GM23248 (cell line): ENCODE data around the gene NRCAM. TPM values are rescaled to one million over a fixed set of nuclear protein-coding genes. Genes with fewer than 3 reads are reported as not detected.

ENCODE experiments used
- DNase-seq: peaks from one replicate; pipeline ENCODE4 v3.0.0-alpha.2; 2015
- H2AFZ ChIP-seq: fragments of 200-600 bp; sonication (generic); 2 replicates; pipeline ENCODE4 v1.6.1; 2016; ENCODE audit warnings: antibody characterized with exemption
- H3F3A ChIP-seq: fragments of 200-600 bp; sonication (generic); 2 replicates; pipeline ENCODE4 v1.6.1; 2016; ENCODE audit warnings: mild to moderate bottlenecking, antibody characterized with exemption, mixed run types; ENCODE audit not compliant: insufficient read depth
- H3K27ac ChIP-seq: fragments of 200-600 bp; sonication (generic); 2 replicates; pipeline ENCODE4 v1.5.1; 2016; ENCODE audit warnings: mild to moderate bottlenecking
- H3K27me3 ChIP-seq: fragments of 200-600 bp; sonication (generic); replicated peaks from 2 replicates; pipeline ENCODE4 v1.6.1; 2016; ENCODE audit warnings: mild to moderate bottlenecking; ENCODE audit not compliant: insufficient read depth
- H3K36me3 ChIP-seq: fragments of 200-600 bp; sonication (generic); 2 replicates; pipeline ENCODE4 v1.6.1; 2016; ENCODE audit warnings: low read depth, mild to moderate bottlenecking
- H3K4me1 ChIP-seq: fragments of 200-600 bp; sonication (generic); 2 replicates; pipeline ENCODE4 v1.6.1; 2016; ENCODE audit warnings: mild to moderate bottlenecking; ENCODE audit not compliant: insufficient read depth
- H3K4me2 ChIP-seq: fragments of 200-600 bp; sonication (generic); one replicate; pipeline ENCODE4 v1.6.1; 2016; ENCODE audit warnings: mild to moderate bottlenecking; ENCODE audit not compliant: unreplicated experiment
- H3K4me3 ChIP-seq: fragments of 200-600 bp; sonication (generic); 2 replicates; pipeline ENCODE4 v1.5.1; 2016; ENCODE audit warnings: mild to moderate bottlenecking
- H3K79me2 ChIP-seq: fragments of 200-600 bp; sonication (generic); 2 replicates; pipeline ENCODE4 v1.6.1; 2016; ENCODE audit warnings: mild to moderate bottlenecking; ENCODE audit not compliant: insufficient read depth
- H3K9ac ChIP-seq: fragments of 200-600 bp; sonication (generic); 2 replicates; pipeline ENCODE4 v1.6.1; 2016; ENCODE audit warnings: mild to moderate bottlenecking
- H3K9me2 ChIP-seq: fragments of 200-600 bp; sonication (generic); 2 replicates; pipeline ENCODE4 v1.6.1; 2016; ENCODE audit warnings: mixed run types, mild to moderate bottlenecking, moderate library complexity; ENCODE audit not compliant: insufficient read depth
- H3K9me3 ChIP-seq: fragments of 200-600 bp; sonication (generic); one replicate; pipeline ENCODE4 v1.6.1; 2017; ENCODE audit warnings: low read depth
- H4K20me1 ChIP-seq: fragments of 200-600 bp; sonication (generic); 2 replicates; pipeline ENCODE4 v1.6.0; 2016; ENCODE audit not compliant: insufficient read depth
- EZH2 ChIP-seq: fragments of 200-600 bp; sonication (generic); IDR thresholded peaks from 2 replicates; pipeline ENCODE4 v1.6.1; 2018; ENCODE audit warnings: antibody characterized with exemption, mild to moderate bottlenecking; ENCODE audit not compliant: insufficient read depth, poor library complexity, severe bottlenecking
- EZH2phosphoT487 ChIP-seq: fragments of 200-600 bp; sonication (generic); IDR thresholded peaks from 2 replicates; pipeline ENCODE4 v1.6.1; 2018; ENCODE audit warnings: antibody characterized with exemption, moderate library complexity, mild to moderate bottlenecking, low read depth; ENCODE audit not compliant: insufficient read depth
- WGBS, 2 experiments: methylation state at CpG; one replicate each; pipeline ENCODE4 v1.1.6; 2015 to 2017; ENCODE audit warnings: low lambda C conversion rate in 2 of 2, low coverage in 1 of 2; ENCODE audit errors: missing lambda C conversion rate in 2 of 2; 5-methylcytosine and 5-hydroxymethylcytosine counted together
- in situ Hi-C: fragments of 300-500 bp; cut with MboI; formaldehyde crosslinking; loops from 2 replicates; pipeline ENCODE4 v1.15.0; 2020
- polyA plus RNA-seq: library from polyadenylated mRNA; unstranded; fragments of >200 nt; fragmentation: Nextera tagmentation; extraction: Ambion mirVana; gene quantifications from 2 replicates; pipeline ENCODE4 v1.2.1, GENCODE V29; 2016
- total RNA-seq: library from RNA; depleted of rRNA; stranded (reverse); fragments of >200 nt; shearing (Covaris generic); gene quantifications from 2 replicates; pipeline ENCODE4 v1.2.3, GENCODE V29; 2014

The NRCAM gene
- total and polyA plus RNA-seq, 2 experiments from 2014 or later: 5.1 to 7.0 TPM

GRCh38 chr7:108408296-108408991 lies 47.8 kb downstream of the NRCAM start:
- Histone ChIP-seq H3K27me3 (no peaks in the 10 kb centered on the region), H3K79me2 (no peaks in the 10 kb centered on the region), H3K27ac (no peak overlapping the region), H3K36me3 (no peaks in the 10 kb centered on the region), H3F3A (no peaks in the 10 kb centered on the region), H4K20me1 (no peaks in the 10 kb centered on the region), H2AFZ (no peak overlapping the region), H3K9ac (no peak overlapping the region), H3K9me3 (no peaks in the 10 kb centered on the region), H3K4me1 (0 out of 2 replicates have a peak, but pooled peaks cover 8% of the 10 kb centered on the region), H3K9me2 (no peaks in the 10 kb centered on the region), H3K4me3 (no peak overlapping the region), H3K4me2 (no peak overlapping the region)
- in situ Hi-C loops: no loop called here
- WGBS, 2 experiments: 47 to 50% methylated on average over 7 of the region's 7 CpGs
- TF ChIP-seq EZH2 (no peak), EZH2phosphoT487 (no peak)
- no peak for DNase-seq

- no peaks in the 10 kb centered on the region for H4K20me1 ChIP-seq
- TF ChIP-seq EZH2 (no peak), EZH2phosphoT487 (no peak)
- no peaks in the 10 kb centered on the region for H3K79me2 ChIP-seq
- no peaks in the 10 kb centered on the region for H3K36me3 ChIP-seq
- no peak for DNase-seq
- no peak overlapping the region for H3K27ac ChIP-seq
- in situ Hi-C loops: no loop called here
- no peaks in the 10 kb centered on the region for H3K9me3 ChIP-seq
- H3K4me1 ChIP-seq: 0 out of 2 replicates have a peak, but pooled peaks cover 8% of the 10 kb centered on the region
- no peaks in the 10 kb centered on the region for H3F3A ChIP-seq
- H3K9ac ChIP-seq: no peak overlapping the region
- no peak overlapping the region for H3K4me2 ChIP-seq
- 89 to 90% methylated on average over 2 of the region's 2 CpGs for WGBS, 2 experiments
- H3K27me3 ChIP-seq: no peaks in the 10 kb centered on the region
- H3K9me2 ChIP-seq: no peaks in the 10 kb centered on the region
- H2AFZ ChIP-seq: no peak overlapping the region
- no peak overlapping the region for H3K4me3 ChIP-seq
Measured at GRCh38 chr7:108407676-108408075, 48.6 kb downstream of the NRCAM start.

GRCh38 chr7:108406222-108406890 lies 49.9 kb downstream of the NRCAM start:
- WGBS, 2 experiments: 92 to 100% methylated on average over 1 of the region's 1 CpG
- DNase-seq: peak; percentile 29

GRCh38 chr7:108404509-108405420 lies 51.5 kb downstream of the NRCAM start:
- TF ChIP-seq EZH2phosphoT487 (no peak), EZH2 (no peak)
- DNase-seq: peak; percentile 29
- WGBS, 2 experiments: 30 to 35% methylated on average over 11 of the region's 11 CpGs
- Histone ChIP-seq H3K9me3 (no peaks in the 10 kb centered on the region), H3K9ac (no peak overlapping the region), H3K4me3 (no peak overlapping the region), H3K79me2 (no peaks in the 10 kb centered on the region), H3F3A (no peaks in the 10 kb centered on the region), H3K36me3 (no peaks in the 10 kb centered on the region), H3K27ac (no peak overlapping the region), H3K4me2 (peak overlapping the region; percentile 31), H2AFZ (no peak overlapping the region), H3K27me3 (no peaks in the 10 kb centered on the region), H4K20me1 (no peaks in the 10 kb centered on the region), H3K9me2 (no peaks in the 10 kb centered on the region), H3K4me1 (0 out of 2 replicates have a peak, but pooled peaks cover 8% of the 10 kb centered on the region)
- in situ Hi-C loops: no loop called here

More at GRCh38 chr7:108406222-108406890, 49.9 kb downstream of the NRCAM start:
- no peak overlapping the region for H3K9ac ChIP-seq
- 0 out of 2 replicates have a peak, but pooled peaks cover 8% of the 10 kb centered on the region for H3K4me1 ChIP-seq
- no peaks in the 10 kb centered on the region for H3F3A ChIP-seq
- H3K9me2 ChIP-seq: no peaks in the 10 kb centered on the region
- H3K27me3 ChIP-seq: no peaks in the 10 kb centered on the region
- H2AFZ ChIP-seq: no peak overlapping the region
- in situ Hi-C loops: no loop called here
- TF ChIP-seq EZH2phosphoT487 (no peak), EZH2 (no peak)
- no peak overlapping the region for H3K4me3 ChIP-seq
- H3K4me2 ChIP-seq: no peak overlapping the region
- H3K9me3 ChIP-seq: no peaks in the 10 kb centered on the region
- no peaks in the 10 kb centered on the region for H4K20me1 ChIP-seq
- H3K27ac ChIP-seq: no peak overlapping the region
- no peaks in the 10 kb centered on the region for H3K79me2 ChIP-seq
- H3K36me3 ChIP-seq: no peaks in the 10 kb centered on the region
